ENCODE results near the gene PLCL2. TPM values are rescaled to one million over a fixed set of nuclear protein-coding genes. Genes with fewer than 3 reads are reported as not detected.

PLCL2 gene
- total and polyA plus RNA-seq, 4 donors: 1.5 to 16.5 (median 9.4) TPM

- Histone ChIP-seq H3K27me3 (ENCODE audit: control insufficient read depth in 4 of 4, insufficient read depth in 4 of 4, low read length in 3 of 4) (no peaks in the 10 kb centered on the region), H3K9ac (ENCODE audit: low read depth in 1 of 2, low read length in 2 of 2) (no peak overlapping the region), H3K4me1 (ENCODE audit: control insufficient read depth in 4 of 4, insufficient read depth in 4 of 4, low read length in 3 of 4) (peaks cover 0 to 2% (median 0%) of the 10 kb centered on the region in 4 donors), H3K9me3 (ENCODE audit: control insufficient read depth in 4 of 4, low read length in 3 of 4) (peaks cover 0 to 1% (median 0%) of the 10 kb centered on the region in 4 donors), H3K27ac (ENCODE audit: low read depth in 1 of 2, low read length in 2 of 2) (no peak overlapping the region), H3K36me3 (ENCODE audit: control insufficient read depth in 4 of 4, insufficient read depth in 3 of 4, low read depth in 1 of 4, low read length in 3 of 4) (peaks cover 0 to 9% (median 3%) of the 10 kb centered on the region in 4 donors), H3K4me3 (ENCODE audit: low read depth in 1 of 3, low read length in 3 of 3) (no peak overlapping the region)
- no peak for TF ChIP-seq RAD21 (IDR thresholded peaks at IDR 0.05)
- TF ChIP-seq CTCF (IDR thresholded peaks at IDR 0.05; ENCODE audit: low read depth, low read length, missing input control): no peak
- no peak for TF ChIP-seq MAX (IDR thresholded peaks at IDR 0.05)
- TF ChIP-seq HNF4G (IDR thresholded peaks at IDR 0.05): no peak
- TF ChIP-seq FOXA2 (IDR thresholded peaks at IDR 0.05): no peak
- no peak for TF ChIP-seq REST (IDR thresholded peaks at IDR 0.05)
- TF ChIP-seq JUND (IDR thresholded peaks at IDR 0.05): no peak
- TF ChIP-seq ZBTB33 (IDR thresholded peaks at IDR 0.05): no peak
- no peak for TF ChIP-seq TAF1 (conservative IDR thresholded peaks at IDR 0.05)
- no peak for TF ChIP-seq HNF4A (conservative IDR thresholded peaks at IDR 0.05)
- no peak for TF ChIP-seq SP1 (IDR thresholded peaks at IDR 0.05)
- TF ChIP-seq EGR1 (IDR thresholded peaks at IDR 0.05; ENCODE audit: low read depth in 2 of 2): no peak
- TF ChIP-seq NR2F2 (IDR thresholded peaks at IDR 0.05): no peak
- TF ChIP-seq FOXA1 (IDR thresholded peaks at IDR 0.05): no peak
- TF ChIP-seq RXRA (IDR thresholded peaks at IDR 0.05): no peak
- TF ChIP-seq YY1 (IDR thresholded peaks at IDR 0.05): no peak
- TF ChIP-seq ATF3 (IDR thresholded peaks at IDR 0.05): no peak
- TF ChIP-seq GABPA (IDR thresholded peaks at IDR 0.05 in 1 of 2, conservative IDR thresholded peaks at IDR 0.05 in 1 of 2): no peak
- WGBS: 96% methylated on average over 4 of the region's 4 CpGs
- no peak for DNase-seq (ENCODE audit: low spot score)
Observed at GRCh38 chr3:17065881-17066280, 181.1 kb downstream of the PLCL2 start.
